ENCODE measurements around the gene CFAP161. TPM values are rescaled to one million over a fixed set of nuclear protein-coding genes. Genes with fewer than 3 reads are reported as not detected.

The CFAP161 gene
- total RNA-seq, 1 experiment from 2014 or later = 2.7 TPM

Other genes starting within 250 kb of the CFAP161 start
- gene MESD, start 144.5 kb upstream of the CFAP161 start, total RNA-seq (2021; ENCODE audit: unreplicated experiment) = 28.2 TPM
- 24.7 TPM for gene TLNRD1, start 133.3 kb upstream of the CFAP161 start, total RNA-seq (2021; ENCODE audit: unreplicated experiment)
- gene IL16, start 62.6 kb downstream of the CFAP161 start, total RNA-seq (2021; ENCODE audit: unreplicated experiment) = 1.0 TPM
- gene STARD5, start 189.9 kb downstream of the CFAP161 start, total RNA-seq (2021; ENCODE audit: unreplicated experiment) = 2.9 TPM
- gene TMC3, start 239.9 kb downstream of the CFAP161 start, total RNA-seq (2021; ENCODE audit: unreplicated experiment) = not detected